Measurements from ENCODE around the gene LYST. TPM values are rescaled to one million over a fixed set of nuclear protein-coding genes. Genes with fewer than 3 reads are reported as not detected.

The LYST gene
- polyA plus RNA-seq, 1 experiment = 6.5 TPM

GRCh38 chr1:235734335-235734734 lies 132.4 kb downstream of the LYST start:
- POLR2A ChIA-PET = no interaction called here
- TF ChIP-seq, protein P1, sequence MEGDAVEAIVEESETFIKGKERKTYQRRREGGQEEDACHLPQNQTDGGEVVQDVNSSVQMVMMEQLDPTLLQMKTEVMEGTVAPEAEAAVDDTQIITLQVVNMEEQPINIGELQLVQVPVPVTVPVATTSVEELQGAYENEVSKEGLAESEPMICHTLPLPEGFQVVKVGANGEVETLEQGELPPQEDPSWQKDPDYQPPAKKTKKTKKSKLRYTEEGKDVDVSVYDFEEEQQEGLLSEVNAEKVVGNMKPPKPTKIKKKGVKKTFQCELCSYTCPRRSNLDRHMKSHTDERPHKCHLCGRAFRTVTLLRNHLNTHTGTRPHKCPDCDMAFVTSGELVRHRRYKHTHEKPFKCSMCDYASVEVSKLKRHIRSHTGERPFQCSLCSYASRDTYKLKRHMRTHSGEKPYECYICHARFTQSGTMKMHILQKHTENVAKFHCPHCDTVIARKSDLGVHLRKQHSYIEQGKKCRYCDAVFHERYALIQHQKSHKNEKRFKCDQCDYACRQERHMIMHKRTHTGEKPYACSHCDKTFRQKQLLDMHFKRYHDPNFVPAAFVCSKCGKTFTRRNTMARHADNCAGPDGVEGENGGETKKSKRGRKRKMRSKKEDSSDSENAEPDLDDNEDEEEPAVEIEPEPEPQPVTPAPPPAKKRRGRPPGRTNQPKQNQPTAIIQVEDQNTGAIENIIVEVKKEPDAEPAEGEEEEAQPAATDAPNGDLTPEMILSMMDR (IDR thresholded peaks at IDR 0.05; ENCODE audit: low read depth, low read length) = no peak

DNA sequence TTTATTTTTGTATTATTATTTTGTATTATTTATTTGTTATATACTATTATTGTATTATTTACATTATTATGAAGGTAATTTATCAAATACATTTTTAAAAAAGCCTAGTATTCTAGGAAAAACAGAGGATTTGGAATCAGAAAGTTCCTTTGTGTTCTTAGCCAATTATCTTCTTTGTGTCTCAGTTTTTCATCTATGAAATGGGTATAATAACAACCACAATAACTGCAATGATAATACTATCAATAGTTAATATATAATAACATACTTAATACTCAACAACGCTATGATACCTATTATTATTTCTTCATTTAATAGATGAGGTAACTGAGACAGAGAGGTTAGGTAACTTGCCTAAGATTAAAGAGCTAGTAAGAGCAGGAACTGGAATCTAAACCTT lies 136.7 kb downstream of the LYST start:
- CTCF ChIA-PET = interaction anchor here (1.0 kb wide), 2 partner anchors 225 to 241 kb away, joined by 3 read pairs; partner anchors contain the start of gene B3GALNT2
- POLR2A ChIA-PET = no interaction called here

More at GRCh38 chr1:235734335-235734734, 132.4 kb downstream of the LYST start:
- CTCF ChIA-PET = interaction anchor here (0.6 kb wide), 1 partner anchor 229 kb away, joined by 6 read pairs; no protein-coding TSS in a partner anchor
- Histone ChIP-seq H3K9me3 (ENCODE audit: control insufficient read depth, insufficient read depth, low read length) (peaks cover 3% of the 10 kb centered on the region; the same call in 1 of the 2 replicates), H3K4me3 (ENCODE audit: low read depth, low read length) (no peak overlapping the region), H3K27me3 (ENCODE audit: control insufficient read depth, insufficient read depth, low read length) (no peaks in the 10 kb centered on the region), H3K27ac (ENCODE audit: low read depth, low read length) (no peak overlapping the region)
- DNase-seq (ENCODE audit: low read depth, low spot score) = no peak

GRCh38 chr1:235726557-235726956 lies 140.1 kb downstream of the LYST start:
- TF ChIP-seq, protein P1 (IDR thresholded peaks at IDR 0.05; ENCODE audit: low read depth, low read length) = no peak
- no peaks in the 10 kb centered on the region for H3K9me3 ChIP-seq (ENCODE audit: control insufficient read depth, insufficient read depth, low read length)
- H3K4me3 ChIP-seq (ENCODE audit: low read depth, low read length) = no peak overlapping the region
- POLR2A ChIA-PET = no interaction called here
- no peak for DNase-seq (ENCODE audit: low read depth, low spot score)
- CTCF ChIA-PET = interaction anchor here (2.1 kb wide), 1 partner anchor 245 kb away, joined by 5 read pairs; no protein-coding TSS in a partner anchor
- H3K27ac ChIP-seq (ENCODE audit: low read depth, low read length) = no peak overlapping the region
- H3K27me3 ChIP-seq (ENCODE audit: control insufficient read depth, insufficient read depth, low read length) = no peaks in the 10 kb centered on the region

More for the DNA sequence above, 136.7 kb downstream of the LYST start:
- TF ChIP-seq, protein P1 (IDR thresholded peaks at IDR 0.05; ENCODE audit: low read depth, low read length) = no peak
- no peak for DNase-seq (ENCODE audit: low read depth, low spot score)
- no peaks in the 10 kb centered on the region for H3K9me3 ChIP-seq (ENCODE audit: control insufficient read depth, insufficient read depth, low read length)
- H3K4me3 ChIP-seq (ENCODE audit: low read depth, low read length) = no peak overlapping the region
- H3K27ac ChIP-seq (ENCODE audit: low read depth, low read length) = no peak overlapping the region
- no peaks in the 10 kb centered on the region for H3K27me3 ChIP-seq (ENCODE audit: control insufficient read depth, insufficient read depth, low read length)

DNA sequence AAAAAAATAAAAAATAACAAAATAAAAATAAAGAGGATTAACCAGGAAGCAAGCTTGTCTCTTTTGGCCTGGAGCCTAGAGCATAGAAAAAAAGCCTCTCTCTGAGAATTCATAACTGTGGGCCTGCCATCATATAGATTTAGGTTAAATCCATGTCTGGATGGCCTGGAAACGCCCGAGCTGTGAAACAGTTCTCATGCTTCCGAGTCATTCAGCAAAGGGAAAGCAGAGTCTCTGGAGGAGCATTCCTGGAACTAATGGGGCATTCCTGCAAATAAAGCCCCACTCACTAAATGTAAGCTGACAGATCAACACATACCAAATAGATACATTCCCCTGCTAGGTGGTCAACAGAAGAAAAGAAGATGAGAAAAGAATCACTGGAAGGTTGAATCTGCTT lies 141.3 kb downstream of the LYST start:
- TF ChIP-seq, protein P1 (IDR thresholded peaks at IDR 0.05; ENCODE audit: low read depth, low read length) = no peak
- Histone ChIP-seq H3K9me3 (ENCODE audit: control insufficient read depth, insufficient read depth, low read length) (no peaks in the 10 kb centered on the region), H3K27ac (ENCODE audit: low read depth, low read length) (no peak overlapping the region), H3K4me3 (ENCODE audit: low read depth, low read length) (no peak overlapping the region), H3K27me3 (ENCODE audit: control insufficient read depth, insufficient read depth, low read length) (no peaks in the 10 kb centered on the region)
- no peak for DNase-seq (ENCODE audit: low read depth, low spot score)
- CTCF ChIA-PET = interaction anchor here (0.5 to 2.1 kb wide), 2 partner anchors 220 to 246 kb away, joined by 3 to 5 read pairs; no protein-coding TSS in a partner anchor
- POLR2A ChIA-PET = no interaction called here

- no peak for DNase-seq (ENCODE audit: low read depth, low spot score)
- Histone ChIP-seq H3K9me3 (ENCODE audit: control insufficient read depth, insufficient read depth, low read length) (no peaks in the 10 kb centered on the region), H3K4me3 (ENCODE audit: low read depth, low read length) (no peak overlapping the region), H3K27ac (ENCODE audit: low read depth, low read length) (no peak overlapping the region), H3K27me3 (ENCODE audit: control insufficient read depth, insufficient read depth, low read length) (no peaks in the 10 kb centered on the region)
- ChIA-PET CTCF (interaction anchor here (2.1 kb wide), 1 partner anchor 247 kb away, joined by 5 read pairs; no protein-coding TSS in a partner anchor), POLR2A (no interaction called here)
- TF ChIP-seq, protein P1 (IDR thresholded peaks at IDR 0.05; ENCODE audit: low read depth, low read length) = no peak
Measured at GRCh38 chr1:235724730-235725129, 142.0 kb downstream of the LYST start.

Data from AG04450 (cell line).